Neuronal stem cell (in vitro differentiated cells): ENCODE results near the gene LTBP1.

Source experiments
- DNase-seq: peaks from one replicate; pipeline ENCODE4 v3.0.0-alpha.2; 2013; ENCODE audit warnings: low spot score
- H2AFZ ChIP-seq: one replicate; pipeline ENCODE4 v1.6.1; 2013; ENCODE audit warnings: mild to moderate bottlenecking, low read length, inconsistent platforms
- H2AK5ac ChIP-seq: 2 replicates; pipeline ENCODE4 v1.6.1; 2013; ENCODE audit warnings: low read depth, mild to moderate bottlenecking, inconsistent platforms, low read length, moderate library complexity, mixed read lengths
- H2BK120ac ChIP-seq: 2 replicates; pipeline ENCODE4 v1.6.1; 2013; ENCODE audit warnings: low read depth, mild to moderate bottlenecking, inconsistent platforms, low read length, moderate library complexity, mixed read lengths
- H2BK12ac ChIP-seq: one replicate; pipeline ENCODE4 v1.6.1; 2013; ENCODE audit warnings: low read length, inconsistent platforms
- H2BK15ac ChIP-seq: 2 replicates; pipeline ENCODE4 v1.6.1; 2013; ENCODE audit warnings: mild to moderate bottlenecking, low read length, inconsistent platforms, mixed read lengths
- H2BK5ac ChIP-seq: one replicate; pipeline ENCODE4 v1.6.1; 2013; ENCODE audit warnings: inconsistent platforms, mild to moderate bottlenecking, low read length, moderate library complexity
- H3K14ac ChIP-seq: one replicate; pipeline ENCODE4 v1.6.1; 2013; ENCODE audit warnings: low read length, inconsistent platforms
- H3K18ac ChIP-seq: 2 replicates; pipeline ENCODE4 v1.6.1; 2013; ENCODE audit warnings: low read length, inconsistent platforms
- H3K23ac ChIP-seq: 2 replicates; pipeline ENCODE4 v1.6.1; 2013; ENCODE audit warnings: low read depth, mild to moderate bottlenecking, mixed read lengths, low read length, inconsistent platforms; ENCODE audit not compliant: poor library complexity
- H3K27ac ChIP-seq: replicated peaks from 3 replicates; pipeline ENCODE4 v1.5.1; 2013; ENCODE audit warnings: low read length, inconsistent platforms
- H3K27me3 ChIP-seq, 3 experiments: 2 replicates each; pipeline ENCODE4 v1.6.1; 2013; ENCODE audit warnings: low read length in 3 of 3, mild to moderate bottlenecking in 2 of 3, inconsistent platforms in 1 of 3, low read depth in 1 of 3, mixed read lengths in 1 of 3, moderate library complexity in 1 of 3; ENCODE audit not compliant: control insufficient read depth in 3 of 3, insufficient read depth in 3 of 3
- H3K36me3 ChIP-seq, 2 donors: replicated peaks in 1 of 2; 2 replicates each; pipeline ENCODE4 v1.6.1; 2013; ENCODE audit warnings: low read length in 2 of 2; ENCODE audit not compliant: control insufficient read depth in 2 of 2, insufficient read depth in 2 of 2
- H3K4ac ChIP-seq: 2 replicates; pipeline ENCODE4 v1.6.1; 2013; ENCODE audit warnings: inconsistent platforms, mild to moderate bottlenecking, low read length, moderate library complexity
- H3K4me1 ChIP-seq, 2 donors: 1 replicate in 1 of 2; 2 replicates in 1 of 2; pipeline ENCODE4 v1.6.1; 2013; ENCODE audit warnings: low read length in 2 of 2, low read depth in 1 of 2; ENCODE audit not compliant: control insufficient read depth in 2 of 2, insufficient read depth in 1 of 2
- H3K4me2 ChIP-seq: one replicate; pipeline ENCODE4 v1.6.1; 2013; ENCODE audit warnings: mild to moderate bottlenecking, low read length, inconsistent platforms; ENCODE audit not compliant: insufficient read depth, poor library complexity, severe bottlenecking
- H3K4me3 ChIP-seq, 2 donors: 2 replicates each; pipeline ENCODE4 v1.5.1; 2013; ENCODE audit warnings: low read length in 2 of 2, mild to moderate bottlenecking in 2 of 2, inconsistent platforms in 1 of 2, moderate library complexity in 1 of 2
- H3K79me1 ChIP-seq: one replicate; pipeline ENCODE4 v1.6.1; 2013; ENCODE audit warnings: low read depth, mild to moderate bottlenecking, inconsistent platforms, low read length, moderate library complexity
- H3K9ac ChIP-seq: one replicate; pipeline ENCODE4 v1.6.1; 2013; ENCODE audit warnings: mild to moderate bottlenecking, low read depth, low read length, inconsistent platforms; ENCODE audit not compliant: poor library complexity
- H3K9me3 ChIP-seq, 2 donors: replicated peaks in 1 of 2; 2 replicates each; pipeline versions ENCODE3 to v1.6.1; 2013; ENCODE audit warnings: low read length in 2 of 2, mild to moderate bottlenecking in 2 of 2, inconsistent platforms in 1 of 2, low read depth in 1 of 2, mixed read lengths in 1 of 2, moderate library complexity in 1 of 2; ENCODE audit not compliant: control insufficient read depth in 2 of 2, insufficient read depth in 1 of 2
- H4K8ac ChIP-seq: one replicate; pipeline ENCODE4 v1.6.1; 2013; ENCODE audit warnings: low read depth, mild to moderate bottlenecking, inconsistent platforms, low read length, moderate library complexity
- H4K91ac ChIP-seq: one replicate; pipeline ENCODE4 v1.6.1; 2013; ENCODE audit warnings: low read length, low read depth, mild to moderate bottlenecking, inconsistent platforms; ENCODE audit not compliant: poor library complexity
- WGBS, 2 donors: extraction: QIAGEN DNeasy Blood & Tissue Kit; methylation state at CpG; one replicate each; pipeline ENCODE4 v1.1.7; 2013; ENCODE audit warnings: missing lambda C conversion rate in 2 of 2, mixed read lengths in 1 of 2; ENCODE audit not compliant: insufficient read length in 2 of 2, insufficient replicate concordance in 1 of 2; ENCODE audit errors: extremely low coverage in 2 of 2; 5-methylcytosine and 5-hydroxymethylcytosine counted together

Gene LTBP1

GRCh38 chr2:33395034-33395433, 448.3 kb downstream of the LTBP1 start:
- no peak overlapping the region for H4K91ac ChIP-seq
- WGBS, 2 donors, result no CpG with 5 or more reads among the region's 3 CpGs
- peaks cover 0 to 2% of the 10 kb centered on the region in 2 donors for H3K36me3 ChIP-seq

GRCh38 chr2:33395655-33396249, 449.0 kb downstream of the LTBP1 start:
- no peak overlapping the region for H4K91ac ChIP-seq
- peaks cover 0 to 2% of the 10 kb centered on the region in 2 donors for H3K36me3 ChIP-seq
- H3K18ac ChIP-seq, result no peak overlapping the region
- H3K27me3 ChIP-seq, result no peaks in the 10 kb centered on the region
- peaks cover 0 to 2% of the 10 kb centered on the region in 2 donors for H3K4me1 ChIP-seq
- H3K4ac ChIP-seq, result no peak overlapping the region
- H3K9me3 ChIP-seq, result no peaks in the 10 kb centered on the region
- H2BK15ac ChIP-seq, result no peak overlapping the region
- no peak overlapping the region for H3K4me2 ChIP-seq
- no peak overlapping the region for H2BK5ac ChIP-seq
- no peak overlapping the region for H3K9ac ChIP-seq
- H2AK5ac ChIP-seq, result no peak overlapping the region
- no peak overlapping the region for H2BK120ac ChIP-seq
- no peak overlapping the region for H3K23ac ChIP-seq
- no peak overlapping the region for H2BK12ac ChIP-seq
- no peak for DNase-seq
- no peaks in the 10 kb centered on the region for H3K79me1 ChIP-seq
- H3K14ac ChIP-seq, result no peak overlapping the region
- H2AFZ ChIP-seq, result no peak overlapping the region
- no peak overlapping the region for H4K8ac ChIP-seq
- H3K27ac ChIP-seq, result no peak overlapping the region
- H3K4me3 ChIP-seq, result no peak overlapping the region

More at GRCh38 chr2:33395034-33395433, 448.3 kb downstream of the LTBP1 start:
- Histone ChIP-seq H3K4me2 (no peak overlapping the region), H2BK12ac (no peak overlapping the region), H3K14ac (no peak overlapping the region), H2BK15ac (no peak overlapping the region), H4K8ac (no peak overlapping the region), H2AK5ac (no peak overlapping the region), H3K27me3 (no peaks in the 10 kb centered on the region), H3K27ac (no peak overlapping the region), H3K4ac (no peak overlapping the region), H3K4me1 (peaks cover 0 to 2% of the 10 kb centered on the region in 2 donors), H2BK5ac (no peak overlapping the region), H3K18ac (no peak overlapping the region), H3K9me3 (no peaks in the 10 kb centered on the region), H2AFZ (no peak overlapping the region), H2BK120ac (no peak overlapping the region), H3K9ac (no peak overlapping the region), H3K79me1 (no peaks in the 10 kb centered on the region), H3K4me3 (no peak overlapping the region), H3K23ac (no peak overlapping the region)
- no peak for DNase-seq

- Histone ChIP-seq H2BK120ac (no peak overlapping the region), H3K36me3 (no peaks in the 10 kb centered on the region), H4K8ac (no peak overlapping the region), H2BK5ac (no peak overlapping the region), H3K27ac (no peak overlapping the region), H3K9me3 (peaks cover 0 to 6% of the 10 kb centered on the region in 2 donors), H3K4ac (no peak overlapping the region), H2AFZ (no peak overlapping the region), H3K4me1 (no peaks in the 10 kb centered on the region), H2BK12ac (no peak overlapping the region), H3K9ac (no peak overlapping the region), H3K18ac (no peak overlapping the region), H2BK15ac (no peak overlapping the region), H3K27me3 (no peaks in the 10 kb centered on the region), H3K14ac (no peak overlapping the region), H3K4me2 (no peak overlapping the region), H3K79me1 (no peaks in the 10 kb centered on the region), H3K23ac (no peak overlapping the region), H4K91ac (no peak overlapping the region), H2AK5ac (no peak overlapping the region), H3K4me3 (no peak overlapping the region)
- WGBS, 2 donors, result no CpG with 5 or more reads among the region's 5 CpGs
- no peak for DNase-seq
Measured at GRCh38 chr2:33404321-33404720, 457.6 kb downstream of the LTBP1 start.

GRCh38 chr2:33406622-33407021, 459.9 kb downstream of the LTBP1 start:
- Histone ChIP-seq H3K36me3 (no peaks in the 10 kb centered on the region), H4K91ac (no peak overlapping the region), H3K14ac (no peak overlapping the region), H2BK120ac (no peak overlapping the region), H2BK5ac (no peak overlapping the region), H3K23ac (no peak overlapping the region), H3K9ac (no peak overlapping the region), H3K18ac (no peak overlapping the region), H3K4me1 (no peaks in the 10 kb centered on the region), H3K9me3 (peaks cover 0 to 6% of the 10 kb centered on the region in 2 donors), H3K27me3 (no peaks in the 10 kb centered on the region), H2AK5ac (no peak overlapping the region), H3K4me2 (no peak overlapping the region), H3K4ac (no peak overlapping the region), H2BK15ac (no peak overlapping the region), H3K27ac (no peak overlapping the region), H3K79me1 (no peaks in the 10 kb centered on the region), H2AFZ (no peak overlapping the region), H2BK12ac (no peak overlapping the region), H4K8ac (no peak overlapping the region), H3K4me3 (no peak overlapping the region)
- no peak for DNase-seq
- no CpG with 5 or more reads among the region's 2 CpGs for WGBS, 2 donors
